IPS-NIHi7 (cell line): ENCODE measurements around the gene OPHN1.
"Not testable (repeated sequence)": the region's sequence is repeated elsewhere in the genome, so short reads cannot be mapped to it uniquely, and the experiment has no call there.

ENCODE experiments used
- DNase-seq: peaks from one replicate; pipeline ENCODE4 v3.0.0; 2012; ENCODE audit warnings: mixed read lengths; ENCODE audit errors: extremely low spot score

The OPHN1 gene

DNA sequence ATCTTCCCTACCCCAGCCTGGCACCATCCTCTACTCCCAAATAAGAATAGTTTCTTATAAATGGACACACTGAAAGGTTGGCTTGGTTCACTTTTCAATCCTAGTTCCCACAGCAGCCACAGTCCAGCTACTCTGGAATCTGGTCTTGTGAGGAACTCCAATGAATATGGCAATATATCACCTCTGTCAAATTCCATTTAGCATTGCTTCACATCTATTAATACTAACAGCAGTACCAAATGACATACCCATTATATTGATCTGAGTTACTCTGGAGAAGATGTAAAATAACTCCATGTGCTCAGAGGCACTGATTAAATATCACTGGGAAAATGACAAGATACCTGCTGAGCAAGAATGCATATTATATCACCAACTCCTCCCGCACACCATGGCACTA lies 8.6 kb downstream of the OPHN1 start:
- no peak for DNase-seq

DNA sequence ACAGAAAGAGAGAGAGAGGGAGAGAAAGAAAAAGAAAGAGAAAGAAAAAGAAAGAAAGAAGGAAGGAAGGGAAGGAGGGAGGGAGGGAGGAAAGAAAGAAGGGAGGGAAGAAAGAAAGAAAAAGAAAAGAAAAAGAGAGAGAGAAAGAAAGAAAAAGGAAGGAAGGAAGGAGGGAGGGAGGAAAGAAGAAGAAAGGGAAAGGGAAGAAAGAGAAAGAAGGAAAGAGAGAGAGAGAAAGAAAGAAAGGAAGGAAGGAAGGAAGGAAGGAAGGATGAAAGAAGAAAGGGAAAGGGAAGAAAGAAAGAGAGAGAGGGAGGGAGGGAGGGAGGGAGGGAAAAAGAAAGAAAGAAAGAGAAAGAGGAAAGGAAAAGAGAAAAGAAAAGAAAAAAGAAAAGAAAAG lies 10.8 kb downstream of the OPHN1 start:
- DNase-seq, result no peak

DNA sequence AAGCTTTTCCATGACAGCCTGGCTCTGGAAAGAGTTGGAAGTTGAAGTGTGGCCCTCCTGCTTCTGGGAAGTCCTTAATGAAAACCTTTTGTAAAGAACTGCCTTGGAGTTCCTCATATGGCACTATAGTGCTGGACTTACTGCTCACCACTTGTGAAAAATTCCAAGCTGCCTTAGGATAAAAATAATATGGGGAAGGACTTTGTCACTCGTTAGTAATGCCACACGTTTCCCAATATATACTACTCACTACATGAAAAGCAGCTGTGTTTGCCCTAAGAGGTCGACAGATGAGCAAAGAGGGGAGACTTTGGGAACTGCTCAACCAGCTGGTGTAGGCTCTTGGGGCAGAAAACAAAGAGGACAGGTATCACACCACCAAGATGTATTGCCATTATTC lies 11.7 kb downstream of the OPHN1 start:
- no peak for DNase-seq

DNA sequence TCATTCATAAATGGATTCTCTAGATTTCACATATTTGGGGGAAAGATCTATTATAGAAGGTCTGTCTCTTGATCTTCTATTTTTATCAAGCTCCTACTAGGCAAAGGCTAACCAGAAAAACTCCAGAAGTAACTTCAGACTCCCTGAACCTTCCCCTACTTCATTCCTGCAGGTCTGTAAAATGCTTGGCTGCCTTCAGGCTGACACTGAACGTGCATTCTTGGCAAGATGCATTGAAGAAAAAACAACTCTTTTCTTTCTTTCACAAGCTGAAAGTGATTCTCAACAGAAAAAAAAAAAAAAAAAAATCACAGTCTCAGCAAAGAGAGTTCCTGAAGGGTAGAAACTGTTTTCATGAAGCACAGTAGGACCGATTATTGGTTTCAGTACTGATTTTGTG lies 12.7 kb downstream of the OPHN1 start:
- no peak for DNase-seq

DNA sequence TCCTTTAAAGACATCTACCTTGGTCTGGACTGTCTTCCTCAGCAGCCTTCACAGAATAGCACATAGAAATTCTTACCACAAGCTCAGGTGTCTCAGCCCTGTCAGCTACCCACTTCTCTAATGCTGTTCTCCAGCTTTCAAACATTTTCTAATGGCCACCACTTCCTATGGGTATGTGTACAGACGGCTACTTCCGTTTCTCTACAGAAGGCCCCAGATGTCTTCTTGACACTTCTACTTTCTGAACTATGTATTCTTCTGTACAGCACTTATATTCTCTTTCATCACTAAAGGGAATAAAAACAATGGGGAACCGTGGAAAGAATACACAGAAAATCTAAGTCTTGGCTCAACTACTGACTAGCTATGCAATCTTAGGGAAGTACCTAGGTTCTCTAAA lies 13.3 kb downstream of the OPHN1 start:
- DNase-seq, result no peak

DNA sequence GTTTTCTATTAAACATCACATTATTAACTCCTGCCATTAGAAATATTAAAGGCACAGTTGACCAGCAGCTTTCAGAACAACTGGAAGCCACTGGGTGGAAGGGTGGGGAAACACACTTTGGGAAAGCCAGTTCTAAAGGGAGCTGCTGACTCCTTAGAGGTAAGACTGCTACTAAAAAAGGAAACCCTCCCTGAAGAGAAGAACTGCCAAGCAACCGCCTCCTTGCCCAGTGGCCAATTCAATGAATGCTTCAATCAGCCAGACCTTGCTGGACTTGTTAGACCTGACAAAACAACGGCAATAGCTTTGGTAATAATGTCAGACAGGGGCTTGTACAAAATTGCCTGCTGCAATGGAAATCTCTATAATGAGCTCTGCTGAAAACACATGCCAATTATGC lies 15.6 kb downstream of the OPHN1 start:
- no peak for DNase-seq

DNA sequence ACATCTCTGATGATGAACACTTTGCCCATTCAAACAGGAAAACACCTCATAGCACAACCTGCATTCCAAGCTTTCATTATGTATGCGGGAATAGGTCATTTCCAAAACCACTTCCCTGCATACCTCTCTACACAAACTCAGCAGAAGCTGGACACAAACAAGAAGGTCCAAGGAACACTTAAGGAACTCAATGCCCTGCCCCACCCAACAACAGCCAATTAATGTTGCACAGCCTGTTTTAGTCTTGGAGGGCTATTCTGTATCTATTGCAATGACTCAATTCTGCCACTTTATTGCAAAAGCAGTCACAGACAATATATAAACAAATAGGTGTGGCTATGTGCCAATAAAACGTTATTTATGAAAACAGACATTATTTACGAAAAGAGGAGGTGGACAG lies 16.7 kb downstream of the OPHN1 start:
- DNase-seq, result no peak

DNA sequence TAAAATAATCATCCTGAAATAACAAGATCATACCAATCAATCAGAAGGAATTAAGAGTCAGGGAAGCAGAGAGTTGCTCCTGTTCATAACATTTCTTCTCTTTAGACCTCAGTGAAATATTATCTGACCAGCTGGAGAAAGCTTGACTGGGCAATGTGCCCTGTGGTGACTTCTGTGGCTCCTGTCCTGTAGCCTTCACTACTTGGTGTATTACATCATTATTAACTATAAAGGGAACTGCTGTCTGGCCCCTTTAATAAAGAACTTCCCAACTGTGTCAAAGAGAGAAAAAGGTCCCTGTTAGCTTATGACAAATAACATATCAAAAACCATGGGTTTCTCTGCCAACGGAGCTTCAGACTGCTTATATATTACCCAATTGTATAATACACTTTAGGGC lies 18.0 kb downstream of the OPHN1 start:
- DNase-seq, result no peak

DNA sequence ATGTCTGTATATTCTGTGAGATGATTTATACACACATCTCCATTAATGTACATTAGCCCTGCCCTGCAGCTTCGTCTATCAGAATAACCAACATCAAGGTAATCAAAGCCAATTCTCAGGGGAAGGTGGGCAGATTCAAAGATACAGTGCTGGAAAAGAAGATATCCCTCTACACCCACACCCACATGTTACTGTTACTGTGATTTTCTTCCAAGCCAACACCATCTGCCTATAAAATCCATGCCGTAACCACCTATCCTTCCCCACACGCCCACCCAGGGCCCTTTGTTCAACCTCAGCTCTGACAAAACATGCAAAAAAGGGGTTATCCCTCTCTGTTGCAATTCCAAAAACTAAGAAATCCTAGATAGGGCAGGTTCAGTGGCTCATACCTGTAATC lies 20.0 kb downstream of the OPHN1 start:
- no peak for DNase-seq

DNA sequence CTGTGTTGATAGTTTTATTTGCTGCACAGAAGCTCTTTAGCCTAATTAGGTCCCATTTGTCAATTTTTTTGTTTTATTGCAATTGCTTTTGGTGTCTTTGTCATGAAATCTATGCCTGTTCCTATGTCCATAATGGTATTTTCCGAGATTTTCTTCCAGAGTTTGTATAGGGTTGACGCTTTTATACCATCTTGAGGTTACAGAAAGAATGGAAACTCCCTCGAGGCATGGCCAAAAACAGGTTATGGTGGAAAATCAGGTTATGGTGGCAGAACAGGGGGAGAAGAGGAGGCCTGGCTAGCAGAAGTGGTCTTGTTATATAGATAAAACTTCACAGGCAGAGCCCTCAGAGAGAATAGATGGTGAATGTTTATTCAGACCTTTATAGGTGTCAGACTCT lies 21.6 kb downstream of the OPHN1 start:
- DNase-seq, result no peak

DNA sequence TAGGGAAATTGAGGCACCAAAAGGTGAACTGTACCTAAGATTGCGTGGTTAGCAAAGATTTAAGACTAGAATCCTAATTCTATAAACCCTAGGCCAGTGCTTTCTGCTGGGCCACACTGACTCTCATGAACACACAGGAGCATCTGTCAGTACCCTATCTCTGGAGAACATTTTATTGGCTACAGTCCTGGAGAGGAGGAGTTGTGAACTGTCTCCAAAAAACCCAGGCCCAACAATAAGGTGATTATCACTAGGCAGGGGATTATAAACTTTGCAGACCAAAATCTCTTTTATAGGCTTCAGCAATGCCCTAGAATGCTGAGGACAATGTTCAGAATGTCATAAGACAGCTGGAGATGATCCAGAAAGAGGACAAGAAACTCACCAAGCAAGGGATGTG lies 24.1 kb downstream of the OPHN1 start:
- no peak for DNase-seq

DNA sequence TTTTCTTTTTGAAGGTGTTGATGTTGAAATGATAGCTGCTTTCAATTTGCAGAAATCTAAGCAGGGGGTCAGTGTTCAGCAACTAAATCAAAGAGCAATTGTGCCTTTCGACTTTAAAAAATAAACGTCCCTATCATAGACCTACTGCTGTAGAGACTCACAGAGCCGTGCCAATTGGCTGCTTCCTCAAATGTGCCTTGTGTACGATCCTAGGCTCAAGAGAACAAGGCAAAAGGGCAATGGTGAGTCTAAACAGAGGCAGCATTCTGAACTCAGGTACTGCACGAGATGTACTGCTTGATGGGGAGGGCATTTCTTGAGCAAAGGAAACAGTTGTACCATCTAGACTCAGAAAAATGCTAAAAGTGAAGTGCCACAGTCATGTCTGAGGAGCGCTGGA lies 29.8 kb downstream of the OPHN1 start:
- no peak for DNase-seq

DNA sequence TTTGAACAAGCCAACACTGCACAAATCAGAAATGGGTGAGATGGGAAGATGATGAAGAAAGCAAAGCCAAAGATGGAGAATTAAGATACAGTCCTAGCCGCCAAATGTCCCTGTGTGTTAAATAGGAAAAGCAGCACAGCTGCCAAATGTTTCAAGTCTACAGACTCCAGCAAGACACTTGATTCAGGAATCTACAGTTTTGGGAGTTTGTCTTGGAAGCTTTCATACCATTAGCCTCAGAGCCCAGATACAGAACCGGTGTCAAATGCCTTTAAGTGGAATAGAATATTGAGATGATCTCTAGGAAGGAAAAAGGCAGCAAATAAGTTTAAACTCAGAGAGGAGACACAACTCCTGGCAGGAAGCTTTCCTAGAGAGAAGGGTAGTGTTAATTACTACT lies 30.3 kb downstream of the OPHN1 start:
- DNase-seq, result no peak

DNA sequence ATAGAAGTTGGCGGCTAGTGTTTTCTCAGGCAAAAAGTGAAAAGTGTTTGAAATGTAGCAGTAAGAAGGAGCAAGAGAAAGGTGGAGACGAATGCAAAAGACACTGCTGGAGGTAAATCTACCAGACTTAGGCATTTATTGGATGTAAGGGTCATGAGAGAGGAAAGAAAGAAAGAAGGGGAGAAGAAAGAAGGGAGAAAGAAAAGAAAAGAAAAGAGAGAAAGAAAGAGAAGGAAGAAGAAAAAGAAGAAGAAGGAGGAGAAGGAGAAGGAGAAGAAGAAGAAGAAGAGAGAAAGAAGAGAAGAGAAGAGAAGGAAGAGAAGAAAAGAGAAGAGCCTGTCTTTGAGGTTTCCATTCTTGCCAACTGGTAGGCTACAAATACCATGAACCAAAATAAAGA lies 31.2 kb downstream of the OPHN1 start:
- no peak for DNase-seq

DNA sequence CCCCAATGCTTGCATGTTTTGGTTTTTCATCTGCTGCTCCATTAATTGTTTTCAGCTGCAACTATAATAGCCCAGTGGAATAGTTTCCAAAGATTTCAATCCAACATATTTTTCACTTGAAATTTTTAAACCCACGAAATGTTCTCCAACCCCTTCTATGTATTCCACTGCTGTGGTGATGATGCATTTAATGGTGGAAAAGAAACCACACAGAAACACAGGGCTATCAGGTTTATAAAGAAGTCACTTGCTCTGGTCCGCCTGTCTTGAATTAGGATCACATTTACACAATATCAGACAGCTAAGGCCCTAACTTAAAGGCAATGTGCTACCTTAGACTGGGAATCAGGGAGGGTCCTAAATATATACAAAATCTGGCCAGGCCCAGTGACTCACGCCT lies 35.0 kb downstream of the OPHN1 start:
- no peak for DNase-seq

DNA sequence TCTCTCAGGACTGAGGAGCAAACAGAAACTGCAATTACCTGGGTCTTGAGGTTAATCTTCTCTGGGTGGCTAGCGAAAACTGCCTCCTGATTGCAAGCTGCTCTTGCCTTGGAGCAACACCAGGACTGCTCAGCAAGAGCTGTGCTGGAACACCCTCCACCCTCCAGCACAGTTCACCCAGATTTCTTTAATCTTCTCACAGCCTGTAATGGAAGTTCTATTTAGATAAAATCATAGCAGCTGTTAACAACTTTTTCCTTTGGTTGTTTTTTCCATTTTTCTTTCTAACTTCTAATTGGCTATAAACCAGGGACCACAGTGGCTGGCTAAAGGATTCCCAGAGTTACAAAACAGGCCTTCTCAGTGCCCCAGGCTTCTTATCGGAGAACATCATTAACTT lies 36.3 kb downstream of the OPHN1 start:
- DNase-seq, result no peak

DNA sequence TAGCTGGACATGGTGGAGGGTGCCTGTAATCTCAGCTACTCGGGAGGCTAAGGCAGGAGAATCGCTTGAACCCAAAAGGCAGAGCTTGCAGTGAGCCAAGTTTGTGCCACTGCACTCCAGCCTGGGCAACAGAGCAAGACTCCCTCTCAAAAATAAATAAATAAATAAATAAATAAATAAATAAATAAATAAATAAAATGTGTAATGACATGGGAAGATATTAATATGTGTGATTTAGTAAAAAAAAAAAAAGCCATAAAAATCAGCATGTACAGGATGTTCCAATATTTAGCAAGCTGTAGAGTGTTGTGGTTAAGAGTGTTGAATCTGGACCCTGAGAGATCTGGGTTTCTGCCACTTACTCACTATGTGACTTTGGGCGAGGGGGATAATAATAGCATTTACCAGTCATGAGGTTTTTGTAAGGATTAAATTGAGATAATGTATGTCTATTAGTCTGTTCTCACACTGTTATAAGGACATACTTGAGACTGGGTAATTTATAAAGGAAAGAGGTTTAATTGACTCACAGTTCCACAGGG lies 43.8 kb downstream of the OPHN1 start:
- not testable (repeated sequence) for DNase-seq

DNA sequence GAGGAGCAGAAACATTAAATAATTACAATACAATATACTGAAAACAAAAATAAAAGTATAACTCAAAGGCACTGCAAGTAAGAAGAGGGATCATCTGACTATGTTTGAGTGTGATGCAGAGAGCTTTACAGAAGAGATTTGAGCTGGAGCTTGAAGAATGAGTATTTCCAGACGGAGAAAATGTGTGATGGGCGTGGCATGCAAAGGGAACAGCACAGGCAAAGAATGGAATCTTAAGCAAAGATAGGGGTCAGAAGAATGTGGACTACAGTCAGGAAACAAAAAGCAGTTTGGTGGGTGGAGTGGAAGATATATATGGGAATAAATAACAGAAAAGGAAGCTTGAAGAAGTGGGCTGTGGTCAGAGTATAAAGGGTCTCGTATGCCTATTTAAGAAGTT lies 45.5 kb downstream of the OPHN1 start:
- DNase-seq, result no peak

DNA sequence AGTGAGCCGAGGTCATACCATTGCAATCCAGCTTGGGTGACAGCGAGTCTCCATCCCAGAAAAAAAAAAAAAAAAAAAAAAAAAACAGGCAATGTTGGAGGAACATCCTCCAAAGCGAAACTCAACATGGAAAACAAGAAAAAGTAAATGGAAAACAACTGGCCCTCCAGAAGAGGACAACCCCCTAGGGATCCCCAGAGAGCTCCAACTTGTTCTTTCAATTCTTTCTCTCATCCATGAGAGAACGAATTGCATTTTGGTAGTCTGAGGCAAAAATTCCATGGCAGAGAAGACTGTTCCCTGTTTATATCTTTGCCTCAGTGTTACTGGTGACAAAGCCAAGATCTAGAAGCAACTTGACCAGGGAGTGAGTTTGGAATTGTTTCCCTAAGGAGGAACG lies 49.8 kb downstream of the OPHN1 start:
- no peak for DNase-seq

DNA sequence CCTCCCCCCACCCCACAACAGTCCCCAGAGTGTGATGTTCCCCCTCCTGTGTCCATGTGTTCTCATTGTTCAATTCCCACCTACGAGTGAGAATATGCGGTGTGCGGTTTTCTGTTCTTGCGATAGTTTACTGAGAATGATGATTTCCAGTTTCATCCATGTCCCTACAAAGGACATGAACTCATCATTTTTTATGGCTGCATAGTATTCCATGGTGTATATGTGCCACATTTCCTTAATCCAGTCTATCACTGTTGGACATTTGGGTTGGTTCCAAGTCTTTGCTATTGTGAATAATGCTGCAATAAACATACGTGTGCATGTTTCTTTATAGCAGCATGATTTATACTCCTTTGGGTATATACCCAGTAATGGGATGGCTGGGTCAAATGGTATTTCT lies 55.7 kb downstream of the OPHN1 start:
- DNase-seq, result not testable (repeated sequence)

DNA sequence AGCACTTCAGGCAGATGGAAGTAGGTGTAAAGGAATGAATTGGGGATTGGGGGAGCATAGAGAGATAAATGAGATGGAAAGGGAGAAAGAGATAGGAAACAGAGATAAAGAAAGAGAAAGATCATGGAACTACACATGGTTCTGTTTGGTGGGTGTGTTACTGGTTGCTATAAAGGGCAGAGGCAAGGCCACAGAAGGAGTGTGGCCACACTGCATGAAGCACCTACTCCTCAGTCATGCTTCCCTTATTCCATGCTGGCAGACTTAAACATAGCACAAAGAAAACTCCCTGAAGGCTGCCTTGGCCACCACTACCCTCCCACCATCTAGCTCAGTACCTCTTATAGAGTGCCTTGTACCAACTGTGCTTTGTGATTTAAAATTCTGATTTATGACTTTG lies 56.9 kb downstream of the OPHN1 start:
- no peak for DNase-seq

DNA sequence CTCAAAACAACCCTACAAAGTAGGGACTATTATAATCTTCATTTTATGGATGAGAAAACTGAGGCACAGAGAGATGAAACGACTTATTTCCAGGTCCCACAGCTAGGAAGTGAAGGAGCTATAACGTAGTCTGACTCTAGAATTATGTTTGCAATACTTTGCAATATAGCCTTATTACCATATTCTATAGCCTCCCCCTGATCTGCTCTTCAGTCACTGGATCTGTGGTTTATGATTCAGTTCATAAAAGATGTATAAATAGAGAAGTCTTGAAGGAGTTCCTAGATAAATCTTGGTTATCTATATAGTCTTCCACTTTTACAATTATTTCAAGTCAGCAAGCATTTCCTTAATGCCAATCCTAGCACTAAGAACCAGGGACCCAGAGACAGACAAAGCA lies 57.5 kb downstream of the OPHN1 start:
- no peak for DNase-seq

DNA sequence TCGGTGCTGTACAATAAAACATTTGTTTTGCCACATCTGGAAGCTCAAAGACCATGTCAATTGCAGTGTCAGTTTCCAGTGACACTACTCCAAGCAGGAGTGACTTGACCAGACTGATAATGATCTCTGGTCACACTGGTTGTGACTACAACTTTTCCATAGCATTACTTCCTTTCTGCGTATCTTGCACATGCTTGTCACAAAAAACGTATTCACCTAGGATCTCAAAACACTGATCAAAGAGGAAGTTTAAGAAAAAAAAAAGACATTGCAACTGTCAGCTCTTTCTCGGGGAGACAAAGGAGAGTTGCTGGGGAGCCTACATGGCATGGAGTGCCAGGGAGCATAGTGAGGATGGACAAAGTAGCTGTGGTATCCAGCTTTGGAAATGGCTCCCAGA lies 60.6 kb downstream of the OPHN1 start:
- DNase-seq, result no peak

DNA sequence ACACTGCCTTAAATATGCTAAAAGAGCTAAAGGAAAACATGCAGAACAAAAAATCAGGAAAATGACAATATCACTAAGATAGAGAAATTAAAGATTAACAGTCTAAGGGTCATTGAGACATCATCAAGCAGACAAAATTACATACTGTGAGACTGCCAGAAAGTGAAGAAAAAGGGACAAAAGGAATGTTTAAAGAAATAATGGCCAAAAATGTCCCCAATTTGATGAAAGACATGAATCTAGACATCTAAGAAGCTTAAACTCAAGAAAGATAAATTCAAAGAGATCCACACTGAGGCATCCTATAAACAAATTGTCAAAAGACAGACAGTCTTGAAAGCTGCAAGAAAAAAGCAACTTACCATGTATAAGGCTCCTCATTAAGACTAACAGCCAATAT lies 63.7 kb downstream of the OPHN1 start:
- no peak for DNase-seq

DNA sequence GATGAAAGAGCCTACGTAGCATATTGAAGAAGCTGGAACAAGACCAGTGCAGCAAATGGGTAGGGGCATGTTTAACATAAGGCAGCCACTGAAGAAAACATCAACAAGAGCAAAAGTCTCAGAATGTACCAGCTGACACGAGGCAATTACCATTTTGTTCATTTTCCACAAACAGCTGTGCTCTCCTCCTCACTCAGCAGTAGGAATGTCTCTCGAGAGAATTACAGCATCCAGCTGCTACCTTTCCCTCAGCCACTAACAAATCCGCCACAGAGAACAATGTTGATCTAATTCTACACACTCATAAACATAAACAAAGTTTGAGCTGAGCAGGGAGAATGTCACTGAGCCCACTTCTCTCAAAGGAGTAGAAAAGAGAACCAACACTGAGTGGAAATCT lies 68.0 kb downstream of the OPHN1 start:
- DNase-seq, result no peak
